Measurements from ENCODE around the gene FARP1.

DNA sequence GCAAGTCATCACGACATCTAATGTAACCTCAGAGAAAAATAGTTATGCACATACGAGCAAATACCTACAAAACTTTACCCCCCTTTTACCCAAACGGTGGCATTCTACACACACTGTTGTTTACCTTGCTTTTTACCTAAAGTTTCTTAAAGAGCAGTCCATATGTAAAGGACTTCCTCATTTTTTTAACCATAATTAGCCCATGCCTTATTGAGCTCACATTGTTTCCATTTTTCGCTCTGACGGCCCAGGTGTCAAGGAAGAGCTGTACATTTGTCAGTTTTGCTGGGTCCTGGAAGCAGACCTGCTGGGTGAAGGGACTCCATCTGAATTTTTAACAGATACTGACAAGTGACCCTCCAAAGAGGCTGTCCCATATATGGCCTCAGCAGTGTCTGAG is 344.6 kb downstream of the FARP1 start:
- TF ChIP-seq EZH2 (IDR thresholded peaks at IDR 0.05; ENCODE audit: low read depth, low read length, severe bottlenecking), result no peak
- TF ChIP-seq, protein P1, sequence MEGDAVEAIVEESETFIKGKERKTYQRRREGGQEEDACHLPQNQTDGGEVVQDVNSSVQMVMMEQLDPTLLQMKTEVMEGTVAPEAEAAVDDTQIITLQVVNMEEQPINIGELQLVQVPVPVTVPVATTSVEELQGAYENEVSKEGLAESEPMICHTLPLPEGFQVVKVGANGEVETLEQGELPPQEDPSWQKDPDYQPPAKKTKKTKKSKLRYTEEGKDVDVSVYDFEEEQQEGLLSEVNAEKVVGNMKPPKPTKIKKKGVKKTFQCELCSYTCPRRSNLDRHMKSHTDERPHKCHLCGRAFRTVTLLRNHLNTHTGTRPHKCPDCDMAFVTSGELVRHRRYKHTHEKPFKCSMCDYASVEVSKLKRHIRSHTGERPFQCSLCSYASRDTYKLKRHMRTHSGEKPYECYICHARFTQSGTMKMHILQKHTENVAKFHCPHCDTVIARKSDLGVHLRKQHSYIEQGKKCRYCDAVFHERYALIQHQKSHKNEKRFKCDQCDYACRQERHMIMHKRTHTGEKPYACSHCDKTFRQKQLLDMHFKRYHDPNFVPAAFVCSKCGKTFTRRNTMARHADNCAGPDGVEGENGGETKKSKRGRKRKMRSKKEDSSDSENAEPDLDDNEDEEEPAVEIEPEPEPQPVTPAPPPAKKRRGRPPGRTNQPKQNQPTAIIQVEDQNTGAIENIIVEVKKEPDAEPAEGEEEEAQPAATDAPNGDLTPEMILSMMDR (IDR thresholded peaks at IDR 0.05; ENCODE audit: control extremely low read depth in 1 of 3, insufficient read depth in 1 of 3, low read depth in 1 of 3, low read length in 3 of 3), result no peak
- TF ChIP-seq CBX8 (IDR thresholded peaks at IDR 0.05; ENCODE audit: borderline replicate concordance, low read depth, low read length), result no peak
- TF ChIP-seq POLR2A (IDR thresholded peaks at IDR 0.05; ENCODE audit: control extremely low read depth in 1 of 2, low read depth in 2 of 2, low read length in 2 of 2), result no peak
- no peak for TF ChIP-seq EGR1 (IDR thresholded peaks at IDR 0.05; ENCODE audit: borderline replicate concordance, low read depth, low read length)
- TF ChIP-seq NRF1 (IDR thresholded peaks at IDR 0.05; ENCODE audit: low read depth, low read length), result no peak
- TF ChIP-seq TAF1 (IDR thresholded peaks at IDR 0.05; ENCODE audit: low read depth, low read length), result no peak
- no peak for TF ChIP-seq TBP (IDR thresholded peaks at IDR 0.05; ENCODE audit: low read depth, low read length)

All from H1 (cell line).